Stimulated activated CD4-positive, alpha-beta T cell treated with anti-CD3 and anti-CD28 coated beads, Interleukin-12 subunit alpha, Interleukin-12 subunit beta, amount 100 ng/mL, for 48 hours (primary cell): ENCODE data around the gene NR2F1-AS1.
"Not testable (repeated sequence)": the region's sequence is repeated elsewhere in the genome, so short reads cannot be mapped to it uniquely, and the experiment has no call there.

ENCODE experiments used
- DNase-seq, 3 donors: peaks; one replicate each; pipeline ENCODE4 v3.0.0-alpha.2; 2020; ENCODE audit warnings: low read depth in 2 of 3, low spot score in 1 of 3

Gene NR2F1-AS1

GRCh38 chr5:93391169-93391568 lies 189.8 kb downstream of the NR2F1-AS1 start:
- not testable (repeated sequence) for DNase-seq

GRCh38 chr5:93385655-93386054 lies 195.4 kb downstream of the NR2F1-AS1 start:
- no peak for DNase-seq

- DNase-seq: no peak
Observed at GRCh38 chr5:93384995-93385394, 196.0 kb downstream of the NR2F1-AS1 start.

- DNase-seq: no peak
Observed at GRCh38 chr5:93384026-93384425, 197.0 kb downstream of the NR2F1-AS1 start.

- no peak for DNase-seq
Observed at GRCh38 chr5:93382188-93382825, 198.7 kb downstream of the NR2F1-AS1 start.

- no peak for DNase-seq
Observed at GRCh38 chr5:93381057-93381456, 200.0 kb downstream of the NR2F1-AS1 start.

GRCh38 chr5:93378073-93378472 lies 202.9 kb downstream of the NR2F1-AS1 start:
- DNase-seq: no peak

GRCh38 chr5:93371893-93372292 lies 209.1 kb downstream of the NR2F1-AS1 start:
- no peak for DNase-seq

GRCh38 chr5:93364378-93364777 lies 216.6 kb downstream of the NR2F1-AS1 start:
- no peak for DNase-seq

- no peak for DNase-seq
Observed at GRCh38 chr5:93360436-93361088, 220.5 kb downstream of the NR2F1-AS1 start.

- DNase-seq: no peak
Observed at GRCh38 chr5:93359960-93360305, 221.1 kb downstream of the NR2F1-AS1 start.
